Panc1 (cell line): ENCODE data around the gene ADAM23. TPM values are rescaled to one million over a fixed set of nuclear protein-coding genes. Genes with fewer than 3 reads are reported as not detected.

Source experiments
- ATAC-seq: fragments of 200-7000 bp; cut with Tn5 transposase; 2 replicates; pipeline ENCODE4 v1.9.1; 2020; ENCODE audit warnings: mild to moderate bottlenecking, moderate library complexity
- Bru-seq: library from RNA; stranded (reverse); fragments of 400-500 nt; gene quantifications from one replicate; lab custom pipeline; 2021; lab: Mats Ljungman, UMichigan
- BruChase-seq, 2 experiments: library from RNA; stranded (reverse); fragments of 400-500 nt; gene quantifications; one replicate each; lab custom pipeline; 2021; lab: Mats Ljungman, UMichigan
- BruUV-seq: library from RNA; stranded (reverse); fragments of 400-500 nt; replicated peaks from 2 replicates; lab custom pipeline; 2021; lab: Mats Ljungman, UMichigan
- CTCF ChIA-PET: fragments of 300-600 bp; sonication (Branson Sonifier 250); formaldehyde crosslinking; loops from one replicate; lab custom pipeline; 2022; ENCODE audit warnings: antibody characterized with exemption; lab: Charles Lee
- POLR2A ChIA-PET: fragments of 300-600 bp; sonication (Branson Sonifier 250); formaldehyde crosslinking; loops from one replicate; lab custom pipeline; 2022; ENCODE audit warnings: antibody characterized with exemption; lab: Charles Lee
- DNase-seq: peaks from one replicate; pipeline ENCODE4 v3.0.0-alpha.2; 2010; ENCODE audit warnings: low read depth, low spot score
- H3K27ac ChIP-seq: 2 replicates; pipeline ENCODE4 v1.5.1; 2011; ENCODE audit warnings: mild to moderate bottlenecking, low read length, inconsistent platforms
- H3K27me3 ChIP-seq: fragments of 200-500 bp; sonication (Bioruptor generic); 2 replicates; pipeline ENCODE4 v1.6.0; 2014; ENCODE audit warnings: low read length, inconsistent platforms; ENCODE audit not compliant: control insufficient read depth, insufficient read depth
- H3K36me3 ChIP-seq: fragments of 200-500 bp; sonication (Bioruptor generic); 2 replicates; pipeline ENCODE4 v1.5.1; 2014; ENCODE audit warnings: inconsistent platforms, mild to moderate bottlenecking, low read length, moderate library complexity; ENCODE audit not compliant: control insufficient read depth, insufficient read depth
- H3K4me1 ChIP-seq: 2 replicates; pipeline ENCODE4 v1.5.1; 2011; ENCODE audit warnings: inconsistent platforms, mild to moderate bottlenecking, low read length, moderate library complexity; ENCODE audit not compliant: control insufficient read depth, insufficient read depth
- H3K4me3 ChIP-seq, 2 experiments: 2 replicates each; pipeline ENCODE4 v1.5.1; 2011 to 2012; ENCODE audit warnings: low read depth in 2 of 2, low read length in 2 of 2, mild to moderate bottlenecking in 2 of 2, inconsistent platforms in 1 of 2, moderate library complexity in 1 of 2
- H3K9me3 ChIP-seq: fragments of 200-500 bp; sonication (Bioruptor generic); 2 replicates; pipeline ENCODE4 v1.5.1; 2014; ENCODE audit warnings: low read depth, mild to moderate bottlenecking, inconsistent platforms, low read length, moderate library complexity; ENCODE audit not compliant: control insufficient read depth, insufficient read depth
- CTCF ChIP-seq: fragments of 450-650 bp; IDR thresholded peaks from 2 replicates; pipeline ENCODE4 v1.5.1; 2017; ENCODE audit warnings: mild to moderate bottlenecking
- POLR2AphosphoS5 ChIP-seq: IDR thresholded peaks from 2 replicates; pipeline ENCODE4 v1.6.1; 2012; ENCODE audit warnings: mild to moderate bottlenecking, low read depth, low read length, moderate library complexity
- SIN3A ChIP-seq: IDR thresholded peaks from 2 replicates; pipeline ENCODE4 v1.6.1; 2012; ENCODE audit warnings: low read depth, mild to moderate bottlenecking, low read length, moderate library complexity, borderline replicate concordance; ENCODE audit not compliant: insufficient read depth
- TCF7L2 ChIP-seq: IDR thresholded peaks from 2 replicates; pipeline ENCODE4 v1.6.1; 2011; ENCODE audit warnings: mild to moderate bottlenecking, low read depth, low read length, inconsistent platforms
- in situ Hi-C: cut with HindIII; loops from 2 replicates; pipeline ENCODE4 v1.10.0; 2016; ENCODE audit warnings: low sequenced_read_pairs, low pct_unique_long_range_greater_than_20kb
- intact Hi-C: fragments of 100-400 bp; cut with micrococcal nuclease; formaldehyde crosslinking; loops from one replicate; pipeline ENCODE4 v1.10.0; 2022; ENCODE audit not compliant: unreplicated experiment
- long read RNA-seq: library from polyadenylated mRNA; unstranded; transcript quantifications from one replicate; pipeline ENCODE4 v2.0.0, GENCODE V29; 2021; ENCODE audit not compliant: unreplicated experiment
- polyA plus RNA-seq: library from polyadenylated mRNA; unstranded; fragments of >200 nt; gene quantifications from one replicate; pipeline ENCODE4 v1.2.1, GENCODE V29; 2012; ENCODE audit warnings: missing spikeins; ENCODE audit not compliant: insufficient read length
- total RNA-seq: library from RNA; stranded (reverse); gene quantifications from one replicate; pipeline ENCODE4 v1.2.1, GENCODE V29; 2021; ENCODE audit not compliant: unreplicated experiment
- TF ChIP-seq, protein P1 (sequence below), 2 experiments: IDR thresholded peaks; 2 replicates each; pipeline ENCODE4 v1.6.1; 2011 to 2012; ENCODE audit warnings: low read depth in 2 of 2, control low read depth in 1 of 2, low read length in 1 of 2, mild to moderate bottlenecking in 1 of 2, moderate library complexity in 1 of 2; ENCODE audit not compliant: insufficient read depth in 1 of 2

Gene ADAM23, protein sequence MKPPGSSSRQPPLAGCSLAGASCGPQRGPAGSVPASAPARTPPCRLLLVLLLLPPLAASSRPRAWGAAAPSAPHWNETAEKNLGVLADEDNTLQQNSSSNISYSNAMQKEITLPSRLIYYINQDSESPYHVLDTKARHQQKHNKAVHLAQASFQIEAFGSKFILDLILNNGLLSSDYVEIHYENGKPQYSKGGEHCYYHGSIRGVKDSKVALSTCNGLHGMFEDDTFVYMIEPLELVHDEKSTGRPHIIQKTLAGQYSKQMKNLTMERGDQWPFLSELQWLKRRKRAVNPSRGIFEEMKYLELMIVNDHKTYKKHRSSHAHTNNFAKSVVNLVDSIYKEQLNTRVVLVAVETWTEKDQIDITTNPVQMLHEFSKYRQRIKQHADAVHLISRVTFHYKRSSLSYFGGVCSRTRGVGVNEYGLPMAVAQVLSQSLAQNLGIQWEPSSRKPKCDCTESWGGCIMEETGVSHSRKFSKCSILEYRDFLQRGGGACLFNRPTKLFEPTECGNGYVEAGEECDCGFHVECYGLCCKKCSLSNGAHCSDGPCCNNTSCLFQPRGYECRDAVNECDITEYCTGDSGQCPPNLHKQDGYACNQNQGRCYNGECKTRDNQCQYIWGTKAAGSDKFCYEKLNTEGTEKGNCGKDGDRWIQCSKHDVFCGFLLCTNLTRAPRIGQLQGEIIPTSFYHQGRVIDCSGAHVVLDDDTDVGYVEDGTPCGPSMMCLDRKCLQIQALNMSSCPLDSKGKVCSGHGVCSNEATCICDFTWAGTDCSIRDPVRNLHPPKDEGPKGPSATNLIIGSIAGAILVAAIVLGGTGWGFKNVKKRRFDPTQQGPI
- 0.18 TPM for total RNA-seq
- 0.51 TPM for polyA plus RNA-seq
- percentile 17 among the genes with signal in this experiment for Bru-seq, nascent RNA
- BruChase-seq, experiment 1, labeled RNA remaining after a 2-hour chase = percentile 22 among the genes with signal in this experiment
- BruChase-seq, experiment 2, labeled RNA remaining after a 6-hour chase = percentile 16 among the genes with signal in this experiment
- long read RNA-seq, full-length matches to known transcripts = 2 of 2 reads
- long read RNA-seq, partial matches to known transcripts = 0 of 2 reads
- long read RNA-seq, other reads (novel, unspliced or antisense) = 0 of 2 reads

GRCh38 chr2:206442833-206443734 is at the start of gene ADAM23:
Gene ADAM23 (plus strand): TSS chr2:206443532. CDS start chr2:206443867, 335 bp downstream.
- H3K4me3 ChIP-seq = peak within 1 kb of the TSS; percentile 37 to 41
- ATAC-seq (peak; percentile 82), DNase-seq (no peak)
- no peak within 1 kb of the TSS for H3K27ac ChIP-seq
- H3K27me3 ChIP-seq = peaks cover 51% of the 10 kb centered on the region
- TF ChIP-seq TCF7L2 (no peak), SIN3A (no peak), CTCF (no peak), POLR2AphosphoS5 (no peak)
- TF ChIP-seq, protein P1, sequence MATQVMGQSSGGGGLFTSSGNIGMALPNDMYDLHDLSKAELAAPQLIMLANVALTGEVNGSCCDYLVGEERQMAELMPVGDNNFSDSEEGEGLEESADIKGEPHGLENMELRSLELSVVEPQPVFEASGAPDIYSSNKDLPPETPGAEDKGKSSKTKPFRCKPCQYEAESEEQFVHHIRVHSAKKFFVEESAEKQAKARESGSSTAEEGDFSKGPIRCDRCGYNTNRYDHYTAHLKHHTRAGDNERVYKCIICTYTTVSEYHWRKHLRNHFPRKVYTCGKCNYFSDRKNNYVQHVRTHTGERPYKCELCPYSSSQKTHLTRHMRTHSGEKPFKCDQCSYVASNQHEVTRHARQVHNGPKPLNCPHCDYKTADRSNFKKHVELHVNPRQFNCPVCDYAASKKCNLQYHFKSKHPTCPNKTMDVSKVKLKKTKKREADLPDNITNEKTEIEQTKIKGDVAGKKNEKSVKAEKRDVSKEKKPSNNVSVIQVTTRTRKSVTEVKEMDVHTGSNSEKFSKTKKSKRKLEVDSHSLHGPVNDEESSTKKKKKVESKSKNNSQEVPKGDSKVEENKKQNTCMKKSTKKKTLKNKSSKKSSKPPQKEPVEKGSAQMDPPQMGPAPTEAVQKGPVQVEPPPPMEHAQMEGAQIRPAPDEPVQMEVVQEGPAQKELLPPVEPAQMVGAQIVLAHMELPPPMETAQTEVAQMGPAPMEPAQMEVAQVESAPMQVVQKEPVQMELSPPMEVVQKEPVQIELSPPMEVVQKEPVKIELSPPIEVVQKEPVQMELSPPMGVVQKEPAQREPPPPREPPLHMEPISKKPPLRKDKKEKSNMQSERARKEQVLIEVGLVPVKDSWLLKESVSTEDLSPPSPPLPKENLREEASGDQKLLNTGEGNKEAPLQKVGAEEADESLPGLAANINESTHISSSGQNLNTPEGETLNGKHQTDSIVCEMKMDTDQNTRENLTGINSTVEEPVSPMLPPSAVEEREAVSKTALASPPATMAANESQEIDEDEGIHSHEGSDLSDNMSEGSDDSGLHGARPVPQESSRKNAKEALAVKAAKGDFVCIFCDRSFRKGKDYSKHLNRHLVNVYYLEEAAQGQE (IDR thresholded peaks at IDR 0.05; ENCODE audit: insufficient read depth in 1 of 2, low read depth in 2 of 2, low read length in 1 of 2) = no peak
- in situ Hi-C loops (no loop called here), intact Hi-C loops (no loop called here)
- no peaks in the 10 kb centered on the region for H3K36me3 ChIP-seq
- ChIA-PET CTCF (interaction anchor here (0.6 kb wide), 1 partner anchor 129 kb away, joined by 5 read pairs; no protein-coding TSS in a partner anchor), POLR2A (no interaction called here)
- H3K9me3 ChIP-seq = no peaks in the 10 kb centered on the region
- H3K4me1 ChIP-seq = peaks cover 4% of the 10 kb centered on the region; the same call in 1 of the 2 replicates
- no TSS peak for BruUV-seq

GRCh38 chr2:206396211-206396610 is 47.1 kb upstream of the ADAM23 start:
- DNase-seq = no peak
- H3K4me1 ChIP-seq = no peaks in the 10 kb centered on the region
- CTCF ChIA-PET = no interaction called here
- no peaks in the 10 kb centered on the region for H3K36me3 ChIP-seq
- TF ChIP-seq POLR2AphosphoS5 (no peak), TCF7L2 (no peak)
- TF ChIP-seq, protein P1 (IDR thresholded peaks at IDR 0.05; ENCODE audit: insufficient read depth in 1 of 2, low read depth in 2 of 2, low read length in 1 of 2) = no peak
- in situ Hi-C loops = no loop called here
- no peak for ATAC-seq
- BruUV-seq = no TSS peak
- H3K27ac ChIP-seq = no peak overlapping the region
- POLR2A ChIA-PET = no interaction called here
- no peak overlapping the region for H3K4me3 ChIP-seq
- H3K9me3 ChIP-seq = no peaks in the 10 kb centered on the region
- intact Hi-C loops = loop anchor here (10.0 kb wide), 1 partner anchor 159 kb away; no protein-coding TSS in a partner anchor
- no peaks in the 10 kb centered on the region for H3K27me3 ChIP-seq
